Ovary (tissue), 9 donors: ENCODE results near the gene PNMA1. TPM values are rescaled to one million over a fixed set of nuclear protein-coding genes. Genes with fewer than 3 reads are reported as not detected.

ENCODE experiments used
- DNase-seq, 5 donors: peaks; one replicate each; pipeline ENCODE4 v3.0.0-alpha.2; 2019 to 2020
- H3K27ac ChIP-seq, 2 donors: fragments of 200-600 bp; one replicate each; pipeline versions ENCODE4 v1.5.1 to v1.8.0; 2019 to 2022
- H3K27me3 ChIP-seq: fragments of 200-600 bp; one replicate; pipeline ENCODE4 v1.8.0; 2022
- H3K36me3 ChIP-seq: fragments of 200-600 bp; sonication (generic); one replicate; pipeline ENCODE4 v1.5.1; 2019
- H3K4me1 ChIP-seq: one replicate; pipeline ENCODE4 v1.8.1; 2013; ENCODE audit warnings: mild to moderate bottlenecking, moderate library complexity; ENCODE audit not compliant: insufficient read depth
- H3K4me3 ChIP-seq: fragments of 200-600 bp; sonication (generic); one replicate; pipeline ENCODE4 v1.5.1; 2017
- H3K9me3 ChIP-seq, 2 donors: fragments of 200-600 bp in 1 of 2; sonication (generic) in 1 of 2; one replicate each; pipeline versions ENCODE4 v1.5.1 to v1.8.1; 2013 to 2019; ENCODE audit warnings: mild to moderate bottlenecking in 1 of 2, moderate library complexity in 1 of 2
- CTCF ChIP-seq, 3 donors: fragments of 450-650 bp in 2 of 3; fragments of 200-600 bp in 1 of 3; IDR thresholded peaks; one replicate each; pipeline versions ENCODE4 v1.5.1 to v1.8.0; 2016 to 2022; ENCODE audit warnings: antibody characterized with exemption in 3 of 3, mild to moderate bottlenecking in 1 of 3
- EP300 ChIP-seq: sonication (generic); formaldehyde crosslinking; IDR thresholded peaks from one replicate; pipeline ENCODE4 v1.6.1; 2017; ENCODE audit warnings: antibody characterized with exemption
- POLR2A ChIP-seq: fragments of 450-650 bp; IDR thresholded peaks from one replicate; pipeline ENCODE4 v1.6.1; 2017; ENCODE audit warnings: antibody characterized with exemption, mild to moderate bottlenecking, moderate library complexity
- WGBS, 3 donors: extraction: QIAGEN DNeasy Blood & Tissue Kit in 1 of 3; methylation state at CpG; one replicate each; pipeline versions ENCODE4 v1.1.5 to v1.1.7; 2013 to 2017; 5-methylcytosine and 5-hydroxymethylcytosine counted together
- intact Hi-C, 4 donors: fragments of 100-400 bp; cut with DNase I; formaldehyde crosslinking; loops; one replicate each; pipeline versions ENCODE4 v1.11.0 to v1.15.1; 2022 to 2023
- microRNA-seq, 3 donors: library from miRNA; unstranded; fragments of <30 nt; microRNA quantifications; one replicate each; pipeline versions ENCODE4 to v1.2.0, GENCODE V29; 2019 to 2020
- polyA plus RNA-seq, 2 donors: library from polyadenylated mRNA; stranded (reverse); fragments of 200-250 nt in 1 of 2; fragments of 350-450 nt in 1 of 2; fragmentation: Illumina TruSeq in 1 of 2; extraction: RNeasy Lipid Tissue Mini Kit (QIAGEN cat#74804) in 1 of 2; gene quantifications; one replicate each; pipeline ENCODE4 v1.2.3, GENCODE V29; 2013 to 2014
- small RNA-seq: library from RNA; depleted of rRNA; stranded (forward); fragments of <200 nt; gene quantifications from one replicate; pipeline ENCODE3, GENCODE V24; 2016
- total RNA-seq, 7 donors: library from RNA; depleted of rRNA in 2 of 7; stranded (reverse); fragments of >200 nt in 2 of 7; fragmentation: NEBNext Ultra II Directional in 3 of 7; extraction: Animal tissue kit (Norgen Biotek cat#: 25700) in 3 of 7; gene quantifications; one replicate each; pipeline versions ENCODE4 v1.1.0 to v1.2.4, GENCODE V29; 2016 to 2023
- donor health status: DM: no; HTN: no; CAD: no; lungs with moderate emphysema.
- donor health status: DM: no; HTN: no; CAD: no.
- donor health status: Bipolar disorder and iron deficiency.
- donor health status: DM: yes; HTN: yes; CAD: no.
- donor health status: DM: no; HTN: no; CAD: no.
- donor health status: DM: yes; HTN: yes; CAD: no.

PNMA1 gene
- total and polyA plus RNA-seq, 9 donors = 22.3 to 114 (median 84.2) TPM

GRCh38 chr14:73661872-73662271 is 52.3 kb downstream of the PNMA1 start:
- WGBS, 3 donors = 31 to 53% (median 46%) methylated on average over 2 of the region's 2 CpGs
- no peak overlapping the region for H3K27ac ChIP-seq
- TF ChIP-seq EP300 = no peak
- TF ChIP-seq POLR2A = no peak
- no peak for TF ChIP-seq CTCF (IDR thresholded peaks at IDR 0.05)
- no peaks in the 10 kb centered on the region for H3K36me3 ChIP-seq
- intact Hi-C loops = no loop called here
- no peak for DNase-seq
- no peak overlapping the region for H3K4me3 ChIP-seq
- no peaks in the 10 kb centered on the region for H3K4me1 ChIP-seq
- no peaks in the 10 kb centered on the region for H3K27me3 ChIP-seq
- H3K9me3 ChIP-seq = no peaks in the 10 kb centered on the region

Small RNA genes lying within 50 kb of the gene (microRNA-seq; reads per million reads assigned to microRNA genes)
- gene MIR4505 = 0 to 0.63 (median 0) reads per million in 3 donors

Small RNA genes lying within 50 kb of the gene (small RNA-seq; reads per million reads assigned to genes)
- not detected for gene MIR4505

Other genes with a start within 250 kb of the PNMA1 start
- 10 to 100 TPM; 10.6 to 16.2 (median 13.7) TPM for gene RIOX1, start 223.5 kb downstream of the PNMA1 start, total RNA-seq
- 1 to 10 TPM; 4.4 to 6.8 TPM for gene RIOX1, start 223.5 kb downstream of the PNMA1 start, polyA plus RNA-seq
- 10 to 100 TPM in 1 of 7 donors, 1 to 10 TPM in 6; 1.6 to 10.4 (median 3.3) TPM for gene ACOT1, start 177.2 kb downstream of the PNMA1 start, total RNA-seq
- 10 to 100 TPM in 1 of 2 donors, 1 to 10 TPM in 1; 2.7 to 10.4 TPM for gene ACOT1, start 177.2 kb downstream of the PNMA1 start, polyA plus RNA-seq
- under 1 TPM; 0.34 to 0.72 (median 0.43) TPM for gene HEATR4, start 155.4 kb downstream of the PNMA1 start, total RNA-seq
- under 1 TPM; 0.10 to 0.35 TPM for gene HEATR4, start 155.4 kb downstream of the PNMA1 start, polyA plus RNA-seq
- 10 to 100 TPM; 10.8 to 35.7 (median 19.3) TPM for gene ACOT2, start 145.2 kb downstream of the PNMA1 start, total RNA-seq
- 10 to 100 TPM; 23.1 to 27.2 TPM for gene ACOT2, start 145.2 kb downstream of the PNMA1 start, polyA plus RNA-seq
- 1 to 10 TPM in 3 of 7 donors, under 1 TPM in 4; 0.28 to 2.1 (median 0.38) TPM for gene ACOT4, start 122.5 kb downstream of the PNMA1 start, total RNA-seq
- 1 to 10 TPM in 1 of 2 donors, under 1 TPM in 1; 0.28 to 3.9 TPM for gene ACOT4, start 122.5 kb downstream of the PNMA1 start, polyA plus RNA-seq
- not detected for gene ACOT6, start 101.9 kb downstream of the PNMA1 start, total RNA-seq
- gene ACOT6, start 101.9 kb downstream of the PNMA1 start, polyA plus RNA-seq = under 1 TPM in 1 of 2 donors, not detected in 1; 0.10 TPM
- gene DNAL1, start 69.4 kb downstream of the PNMA1 start, total RNA-seq = 10 to 100 TPM; 11.2 to 19.9 (median 16.2) TPM
- gene DNAL1, start 69.4 kb downstream of the PNMA1 start, polyA plus RNA-seq = 10 to 100 TPM in 1 of 2 donors, 1 to 10 TPM in 1; 4.1 to 15.8 TPM
- 10 to 100 TPM in 4 of 7 donors, 1 to 10 TPM in 3; 6.6 to 13.4 (median 10.5) TPM for gene PTGR2, start 137.4 kb upstream of the PNMA1 start, total RNA-seq
- 10 to 100 TPM in 1 of 2 donors, 1 to 10 TPM in 1; 4.6 to 14.8 TPM for gene PTGR2, start 137.4 kb upstream of the PNMA1 start, polyA plus RNA-seq
- 10 to 100 TPM; 47.7 to 71.4 (median 54.4) TPM for gene ZNF410, start 172.5 kb upstream of the PNMA1 start, total RNA-seq
- gene ZNF410, start 172.5 kb upstream of the PNMA1 start, polyA plus RNA-seq = 10 to 100 TPM; 37.0 to 65.4 TPM
- 10 to 100 TPM in 5 of 7 donors, 1 to 10 TPM in 2; 8.3 to 21.4 (median 14.9) TPM for gene FAM161B, start 235.7 kb upstream of the PNMA1 start, total RNA-seq
- gene FAM161B, start 235.7 kb upstream of the PNMA1 start, polyA plus RNA-seq = 10 to 100 TPM in 1 of 2 donors, 1 to 10 TPM in 1; 9.0 to 12.6 TPM
- gene COQ6, start 235.9 kb upstream of the PNMA1 start, total RNA-seq = 10 to 100 TPM; 17.1 to 27.1 (median 18.7) TPM
- gene COQ6, start 235.9 kb upstream of the PNMA1 start, polyA plus RNA-seq = 10 to 100 TPM; 23.3 to 31.8 TPM